Effector memory CD8-positive, alpha-beta T cell (primary cell): ENCODE data around the gene ZMYND8.
"Not testable (repeated sequence)": the region's sequence is repeated elsewhere in the genome, so short reads cannot be mapped to it uniquely, and the experiment has no call there.

Experiments
- ATAC-seq: fragments of 150-1000 bp; cut with Tn5 transposase; replicated peaks from 2 replicates; pipeline ENCODE4 v1.10.0; 2021; ENCODE audit warnings: mild to moderate bottlenecking, moderate library complexity
- DNase-seq, 3 experiments: peaks; one replicate each; pipeline ENCODE4 v3.0.0; 2021
- H3K27ac Mint-ChIP-seq, 2 donors: one replicate each; pipeline ENCODE4 v1.8.0; 2022; ENCODE audit warnings: mild to moderate bottlenecking in 2 of 2, mixed read lengths in 2 of 2, moderate library complexity in 2 of 2
- H3K27me3 Mint-ChIP-seq, 2 donors: one replicate each; pipeline ENCODE4 v1.8.0; 2022; ENCODE audit warnings: mixed read lengths in 2 of 2
- H3K36me3 Mint-ChIP-seq: one replicate; pipeline ENCODE4 v1.8.0; 2022; ENCODE audit warnings: mild to moderate bottlenecking, moderate library complexity, mixed read lengths; ENCODE audit not compliant: insufficient read depth
- H3K4me1 Mint-ChIP-seq, 2 donors: one replicate each; pipeline ENCODE4 v1.8.0; 2022; ENCODE audit warnings: low read depth in 2 of 2, mixed read lengths in 2 of 2
- H3K4me3 Mint-ChIP-seq, 2 donors: one replicate each; pipeline ENCODE4 v1.8.0; 2022; ENCODE audit warnings: mild to moderate bottlenecking in 2 of 2, mixed read lengths in 2 of 2, moderate library complexity in 2 of 2
- H3K9me3 Mint-ChIP-seq, 2 donors: one replicate each; pipeline ENCODE4 v1.8.0; 2022; ENCODE audit warnings: mixed read lengths in 2 of 2

Gene ZMYND8

DNA sequence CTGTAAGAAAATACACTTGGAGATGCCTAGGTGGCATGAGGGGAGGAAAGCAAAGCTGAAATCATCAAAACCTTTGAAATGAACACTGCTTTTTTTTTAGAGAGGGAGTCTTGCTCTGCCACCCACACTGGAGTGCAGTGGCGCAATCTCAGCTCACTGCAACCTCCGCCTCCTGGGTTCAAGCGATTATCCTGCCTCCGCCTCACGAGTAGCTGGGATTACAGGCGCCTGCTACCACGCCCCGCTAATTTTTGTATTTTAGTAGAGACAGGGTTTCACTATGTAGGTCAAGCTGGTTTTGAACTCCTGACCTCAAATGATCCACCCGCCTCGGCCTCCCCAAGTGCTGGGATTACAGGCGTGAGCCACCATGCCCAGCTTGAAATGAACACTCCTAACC is 111.3 kb downstream of the ZMYND8 start:
- peaks cover 71% of the 10 kb centered on the region for H3K36me3 Mint-ChIP-seq
- not testable (repeated sequence) for ATAC-seq, H3K9me3 Mint-ChIP-seq, DNase-seq, H3K27ac Mint-ChIP-seq, H3K4me3 Mint-ChIP-seq, H3K4me1 Mint-ChIP-seq, H3K27me3 Mint-ChIP-seq

DNA sequence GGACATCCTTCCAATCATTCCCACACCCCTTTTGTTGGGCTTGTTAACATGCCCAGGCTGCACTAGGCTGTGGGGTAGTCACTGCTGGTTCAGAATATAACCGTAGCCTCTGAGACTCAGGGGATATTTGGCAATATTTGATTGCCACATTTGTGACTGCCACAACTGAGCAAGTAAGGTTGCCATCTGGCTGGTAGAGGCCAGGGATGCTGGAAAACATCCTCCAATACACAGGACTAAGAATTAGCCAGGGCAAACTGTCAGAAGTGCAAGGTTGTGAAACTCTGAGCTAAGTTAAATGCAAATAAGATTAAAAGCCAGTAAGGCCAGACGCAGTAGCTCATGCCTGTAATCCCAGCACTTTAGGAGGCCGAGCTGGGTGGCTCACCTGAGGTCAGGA is 112.0 kb downstream of the ZMYND8 start:
- Mint-ChIP-seq H3K4me1 (peaks cover 7% of the 10 kb centered on the region in 2 donors), H3K27ac (peak overlapping the region in 1 of 2 donors; percentile 57), H3K27me3 (no peaks in the 10 kb centered on the region), H3K36me3 (peaks cover 74% of the 10 kb centered on the region), H3K9me3 (no peaks in the 10 kb centered on the region), H3K4me3 (no peak overlapping the region)
- DNase-seq: no peak
- no peak for ATAC-seq

DNA sequence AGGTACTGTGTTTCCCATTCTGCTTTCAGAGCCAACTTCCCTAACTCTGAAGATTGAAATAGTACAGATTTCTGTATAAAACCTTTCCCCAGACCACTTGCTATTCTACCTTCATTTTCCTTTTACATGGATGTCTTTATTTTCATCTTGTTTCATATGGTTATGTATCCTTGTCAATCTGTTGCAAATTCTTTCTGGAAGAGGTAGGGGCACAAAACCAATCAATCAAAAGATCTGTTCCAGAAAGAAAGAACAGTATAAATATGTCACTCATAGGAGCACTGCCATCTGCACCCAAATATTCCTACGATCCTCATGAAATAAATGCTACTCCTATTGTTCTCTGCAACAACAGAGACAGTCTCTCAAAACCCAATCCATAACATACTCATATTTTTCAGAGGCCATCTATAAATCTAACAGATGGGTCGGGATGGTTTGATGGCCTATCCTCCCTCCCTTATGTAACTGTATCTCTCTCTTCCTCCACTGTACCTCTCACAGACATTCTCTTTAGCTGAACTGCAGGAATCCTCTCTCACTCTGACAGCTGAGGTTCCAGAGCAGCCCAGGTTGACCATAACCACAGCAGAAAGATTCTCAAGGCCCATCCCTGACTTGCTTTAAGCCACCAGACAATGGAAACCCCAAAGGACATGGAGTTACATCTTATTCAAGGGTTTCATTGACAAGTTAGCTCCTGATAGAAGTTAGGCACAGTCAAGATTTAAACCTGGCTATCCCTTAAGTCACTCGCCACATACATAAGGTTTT is 112.8 kb downstream of the ZMYND8 start:
- no peak for DNase-seq
- no peak for ATAC-seq
- H3K4me3 Mint-ChIP-seq: no peak overlapping the region
- H3K36me3 Mint-ChIP-seq: peaks cover 75% of the 10 kb centered on the region
- H3K27me3 Mint-ChIP-seq: no peaks in the 10 kb centered on the region
- peak overlapping the region; percentile 46 to 57 for H3K27ac Mint-ChIP-seq
- peaks cover 5% of the 10 kb centered on the region in 2 donors for H3K4me1 Mint-ChIP-seq
- no peaks in the 10 kb centered on the region for H3K9me3 Mint-ChIP-seq

DNA sequence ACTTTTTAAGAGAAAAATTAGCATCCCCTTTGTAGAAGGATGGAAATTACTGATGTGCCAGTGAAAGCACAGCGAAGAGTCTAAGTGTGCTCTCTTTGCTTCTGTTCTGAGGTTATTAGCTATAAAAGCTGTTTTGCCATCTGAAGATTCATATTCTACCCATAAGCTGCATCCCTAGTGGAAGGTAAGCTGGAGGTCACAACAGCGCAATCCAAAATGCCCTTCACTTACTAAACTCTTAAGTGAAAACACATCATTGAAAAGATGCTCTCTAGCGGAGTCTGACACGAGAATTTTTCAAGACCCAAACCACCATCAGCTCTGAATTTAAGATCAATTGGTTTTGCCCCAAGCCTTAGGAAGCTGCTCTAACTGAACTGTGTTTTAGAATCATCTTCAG is 113.5 kb downstream of the ZMYND8 start:
- Mint-ChIP-seq H3K27ac (peak overlapping the region in 1 of 2 donors; percentile 46), H3K9me3 (no peaks in the 10 kb centered on the region), H3K36me3 (peaks cover 75% of the 10 kb centered on the region), H3K27me3 (no peaks in the 10 kb centered on the region), H3K4me1 (peaks cover 3 to 5% of the 10 kb centered on the region in 2 donors), H3K4me3 (no peak overlapping the region)
- ATAC-seq (no peak), DNase-seq (no peak)

DNA sequence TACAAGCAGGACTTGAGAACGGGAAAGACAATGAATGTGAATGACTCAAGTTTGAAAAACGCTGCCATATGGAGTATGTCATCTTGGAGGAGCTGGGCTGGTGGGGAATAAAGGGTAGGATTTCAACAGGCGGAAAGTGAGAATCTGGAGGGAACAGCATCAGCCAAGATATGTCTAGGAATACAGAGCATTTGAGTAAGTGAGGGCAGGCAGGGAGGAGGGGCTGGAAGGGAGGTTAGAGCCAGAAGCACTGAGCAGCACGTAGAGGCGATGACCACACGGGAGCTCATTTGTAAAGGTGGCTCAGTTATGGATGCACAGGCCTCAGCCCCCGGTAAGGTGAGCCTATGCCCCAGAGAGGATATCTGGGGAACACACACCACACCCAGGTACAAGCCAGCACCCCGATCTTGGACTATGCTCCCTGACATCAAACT is 115.1 kb downstream of the ZMYND8 start:
- Mint-ChIP-seq H3K36me3 (peaks cover 70% of the 10 kb centered on the region), H3K4me1 (peaks cover 3 to 4% of the 10 kb centered on the region in 2 donors), H3K4me3 (no peak overlapping the region), H3K27me3 (no peaks in the 10 kb centered on the region), H3K27ac (peak overlapping the region in 1 of 2 donors; percentile 44), H3K9me3 (no peaks in the 10 kb centered on the region)
- DNase-seq: no peak
- ATAC-seq: no peak

DNA sequence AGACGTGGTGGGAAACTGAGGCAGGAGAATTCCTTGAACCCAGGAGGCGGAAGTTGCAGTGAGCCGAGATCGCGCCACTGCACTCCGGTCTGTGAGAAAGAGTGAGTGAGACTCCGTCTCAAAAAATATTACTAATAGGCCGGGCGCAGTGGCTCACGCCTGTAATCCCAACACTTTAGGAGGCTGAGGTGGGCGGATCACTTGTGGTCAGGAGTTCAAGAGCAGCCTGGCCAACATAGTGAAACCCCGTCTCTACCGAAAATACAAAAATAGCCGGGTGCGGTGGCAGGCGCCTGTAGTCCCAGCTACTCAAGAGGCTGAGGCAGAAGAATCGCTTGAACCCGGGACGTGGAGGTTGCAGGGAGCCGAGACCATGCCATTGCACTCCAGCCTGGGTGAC is 116.4 kb downstream of the ZMYND8 start:
- not testable (repeated sequence) for H3K27me3 Mint-ChIP-seq, H3K27ac Mint-ChIP-seq, DNase-seq, H3K4me1 Mint-ChIP-seq, H3K9me3 Mint-ChIP-seq, H3K4me3 Mint-ChIP-seq, ATAC-seq
- peaks cover 67% of the 10 kb centered on the region for H3K36me3 Mint-ChIP-seq

DNA sequence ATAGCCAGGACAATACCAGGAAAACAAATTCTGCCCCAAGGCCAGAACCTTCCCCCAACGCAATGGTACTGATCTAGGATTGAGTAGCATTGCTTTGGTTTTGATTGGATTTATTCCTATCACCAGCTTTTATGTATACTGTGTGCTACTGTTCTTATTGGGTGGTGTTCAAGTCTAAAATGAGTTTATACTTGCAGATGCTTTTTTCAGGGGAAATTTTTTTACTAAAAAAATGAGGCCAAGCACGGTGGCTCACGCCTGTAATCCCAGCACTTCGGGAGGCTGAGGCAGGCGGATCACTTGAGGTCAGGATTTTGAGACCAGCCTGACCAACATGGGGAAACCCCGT is 116.8 kb downstream of the ZMYND8 start:
- Mint-ChIP-seq H3K4me1 (peaks cover 0 to 3% of the 10 kb centered on the region in 2 donors), H3K27me3 (no peaks in the 10 kb centered on the region), H3K4me3 (no peak overlapping the region), H3K9me3 (no peaks in the 10 kb centered on the region), H3K27ac (no peak overlapping the region), H3K36me3 (peaks cover 63% of the 10 kb centered on the region)
- ATAC-seq (no peak), DNase-seq (no peak)

DNA sequence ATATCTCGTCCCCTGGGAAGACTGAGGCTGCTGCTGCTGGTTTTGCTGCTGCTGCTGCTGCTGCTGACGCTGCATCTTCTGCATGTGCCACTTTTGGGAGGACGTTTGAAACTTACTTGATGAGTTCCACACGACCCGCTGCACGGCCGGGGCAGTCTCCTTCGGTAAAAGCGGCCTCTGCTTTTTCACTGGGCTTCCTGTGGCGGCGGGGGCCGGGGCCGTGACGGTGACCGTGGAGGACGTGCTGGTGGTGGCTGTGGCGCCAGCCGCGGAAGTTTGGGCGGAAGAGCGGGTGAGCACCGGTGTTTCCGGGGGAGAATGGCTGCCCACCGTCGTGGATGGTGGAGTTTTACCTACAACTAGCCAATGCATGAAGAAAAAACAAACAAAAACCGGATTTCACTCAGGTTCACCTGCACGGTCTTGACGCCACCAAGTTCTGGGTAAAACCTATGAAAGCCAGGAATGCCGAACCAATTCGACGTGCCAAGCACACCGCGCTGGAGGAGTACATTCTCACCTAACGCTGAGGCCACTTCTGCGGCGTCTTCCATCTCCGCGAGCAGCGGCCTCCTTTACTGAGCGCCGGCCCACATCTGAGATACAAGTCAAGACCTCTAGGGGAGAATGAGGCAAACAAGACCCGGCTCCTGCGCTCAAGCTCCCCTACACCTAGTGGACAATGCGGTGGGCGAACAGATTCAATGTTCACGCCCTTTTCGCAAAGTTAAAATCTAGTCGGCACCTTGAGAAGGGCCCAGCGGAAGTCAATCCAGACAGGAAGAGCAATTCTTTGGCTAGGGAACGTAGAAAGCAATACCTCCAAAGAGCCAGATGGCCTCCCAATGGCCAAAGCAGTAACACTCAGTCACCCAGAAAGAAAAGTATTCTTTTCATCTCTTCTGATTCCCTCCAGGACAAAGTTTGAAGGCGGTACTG is 117.5 kb downstream of the ZMYND8 start:
- peaks cover 67% of the 10 kb centered on the region for H3K36me3 Mint-ChIP-seq
- H3K4me1 Mint-ChIP-seq: peaks cover 0 to 2% of the 10 kb centered on the region in 2 donors
- ATAC-seq (no peak), DNase-seq (no peak)
- no peak overlapping the region for H3K4me3 Mint-ChIP-seq
- no peak overlapping the region for H3K27ac Mint-ChIP-seq
- H3K27me3 Mint-ChIP-seq: no peaks in the 10 kb centered on the region
- no peaks in the 10 kb centered on the region for H3K9me3 Mint-ChIP-seq

DNA sequence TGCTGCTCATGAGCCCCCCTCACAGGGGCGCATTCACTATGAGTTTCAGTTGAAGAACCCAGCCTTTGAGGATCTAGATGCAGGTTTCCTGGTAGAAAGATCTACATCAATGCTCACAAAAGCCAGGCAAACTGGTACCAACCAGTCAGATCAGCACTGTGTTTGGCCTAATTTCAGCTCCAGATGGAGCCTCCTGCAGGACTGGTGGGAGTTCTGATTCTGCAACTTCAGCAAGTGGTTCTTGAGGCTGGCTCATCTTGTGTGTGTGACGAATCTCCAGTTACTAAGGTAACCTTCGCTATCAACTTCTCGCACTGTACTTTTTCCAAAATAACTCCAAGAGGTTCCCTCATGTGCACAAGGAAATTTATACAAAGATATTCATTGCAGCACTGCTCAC is 118.8 kb downstream of the ZMYND8 start:
- no peak for ATAC-seq
- Mint-ChIP-seq H3K27ac (no peak overlapping the region), H3K9me3 (no peaks in the 10 kb centered on the region), H3K4me1 (no peaks in the 10 kb centered on the region), H3K4me3 (no peak overlapping the region), H3K36me3 (peaks cover 70% of the 10 kb centered on the region), H3K27me3 (no peaks in the 10 kb centered on the region)
- no peak for DNase-seq

DNA sequence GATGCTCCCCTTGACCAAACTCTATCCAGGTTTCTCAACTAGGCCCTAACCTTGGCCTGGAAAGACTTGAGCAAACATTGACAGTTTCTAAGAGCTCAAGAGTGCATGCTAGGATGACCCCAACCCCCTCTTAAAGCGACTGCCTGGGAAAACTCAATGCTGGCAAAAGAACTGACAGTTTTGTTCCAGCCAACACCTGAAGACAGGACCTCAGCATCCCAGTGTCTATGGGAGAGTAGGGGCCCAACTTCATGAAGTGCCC is 119.9 kb downstream of the ZMYND8 start:
- Mint-ChIP-seq H3K9me3 (no peaks in the 10 kb centered on the region), H3K36me3 (peaks cover 74% of the 10 kb centered on the region), H3K4me3 (no peak overlapping the region), H3K27ac (no peak overlapping the region), H3K27me3 (no peaks in the 10 kb centered on the region), H3K4me1 (peaks cover 0 to 1% of the 10 kb centered on the region in 2 donors)
- no peak for ATAC-seq
- DNase-seq: no peak

DNA sequence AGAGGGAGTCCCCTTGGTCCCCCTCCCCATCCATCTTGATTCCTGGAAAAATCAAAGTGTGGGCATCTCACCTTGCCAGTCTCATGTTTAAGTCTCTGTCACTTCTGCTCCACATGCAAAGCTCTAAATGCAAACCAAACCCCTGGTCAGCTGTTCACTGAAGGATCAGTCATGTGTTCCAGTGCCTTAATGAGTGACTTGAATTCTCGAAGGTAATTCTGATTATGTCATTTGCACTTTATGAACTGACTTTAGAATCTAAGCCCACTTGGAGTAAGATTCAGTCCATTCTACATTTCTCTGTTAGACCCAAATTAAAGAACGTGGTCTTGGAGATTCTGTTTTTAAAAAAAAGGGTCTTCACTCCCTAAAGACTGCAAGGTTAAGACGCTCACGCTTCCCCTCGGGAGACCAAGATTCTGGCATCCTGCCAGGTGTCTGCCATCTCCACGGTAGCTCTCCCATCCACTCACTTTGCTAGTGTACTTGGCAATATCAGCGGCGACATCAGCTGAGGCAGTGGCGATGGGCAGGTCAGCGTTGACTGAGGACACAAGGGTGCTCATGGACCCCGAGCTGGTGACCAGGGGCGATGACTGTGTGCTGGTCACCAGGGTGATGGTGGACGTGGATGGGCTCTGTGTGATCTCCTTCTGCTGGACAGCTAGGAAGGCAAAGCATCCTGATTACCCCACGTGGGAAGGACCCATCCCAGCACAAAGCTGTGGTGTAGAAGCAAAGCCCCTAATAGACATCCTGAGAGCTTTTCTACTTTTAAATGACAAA is 120.5 kb downstream of the ZMYND8 start:
- DNase-seq (no peak), ATAC-seq (no peak)
- Mint-ChIP-seq H3K27me3 (no peaks in the 10 kb centered on the region), H3K9me3 (no peaks in the 10 kb centered on the region), H3K36me3 (peaks cover 78% of the 10 kb centered on the region), H3K4me3 (no peak overlapping the region), H3K4me1 (peaks cover 0 to 2% of the 10 kb centered on the region in 2 donors), H3K27ac (no peak overlapping the region)

DNA sequence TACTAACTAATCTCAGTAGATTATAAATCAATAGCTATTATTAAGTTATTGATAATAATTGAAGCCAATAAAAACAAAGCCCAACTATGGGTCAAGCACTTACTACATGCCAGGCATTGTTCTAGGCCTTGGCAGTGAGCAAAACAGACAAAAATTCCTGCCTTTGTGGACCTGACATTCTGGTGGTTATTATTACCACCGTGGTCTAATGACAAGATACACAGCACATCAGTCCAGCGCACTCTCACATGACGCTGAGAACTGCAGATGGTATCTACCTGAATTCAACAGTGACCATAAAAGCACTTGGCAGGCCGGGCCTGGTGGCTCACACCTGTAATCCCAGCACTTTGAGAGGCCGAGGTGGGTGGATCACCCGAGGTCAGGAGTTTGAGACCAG is 121.4 kb downstream of the ZMYND8 start:
- no peak for ATAC-seq

DNA sequence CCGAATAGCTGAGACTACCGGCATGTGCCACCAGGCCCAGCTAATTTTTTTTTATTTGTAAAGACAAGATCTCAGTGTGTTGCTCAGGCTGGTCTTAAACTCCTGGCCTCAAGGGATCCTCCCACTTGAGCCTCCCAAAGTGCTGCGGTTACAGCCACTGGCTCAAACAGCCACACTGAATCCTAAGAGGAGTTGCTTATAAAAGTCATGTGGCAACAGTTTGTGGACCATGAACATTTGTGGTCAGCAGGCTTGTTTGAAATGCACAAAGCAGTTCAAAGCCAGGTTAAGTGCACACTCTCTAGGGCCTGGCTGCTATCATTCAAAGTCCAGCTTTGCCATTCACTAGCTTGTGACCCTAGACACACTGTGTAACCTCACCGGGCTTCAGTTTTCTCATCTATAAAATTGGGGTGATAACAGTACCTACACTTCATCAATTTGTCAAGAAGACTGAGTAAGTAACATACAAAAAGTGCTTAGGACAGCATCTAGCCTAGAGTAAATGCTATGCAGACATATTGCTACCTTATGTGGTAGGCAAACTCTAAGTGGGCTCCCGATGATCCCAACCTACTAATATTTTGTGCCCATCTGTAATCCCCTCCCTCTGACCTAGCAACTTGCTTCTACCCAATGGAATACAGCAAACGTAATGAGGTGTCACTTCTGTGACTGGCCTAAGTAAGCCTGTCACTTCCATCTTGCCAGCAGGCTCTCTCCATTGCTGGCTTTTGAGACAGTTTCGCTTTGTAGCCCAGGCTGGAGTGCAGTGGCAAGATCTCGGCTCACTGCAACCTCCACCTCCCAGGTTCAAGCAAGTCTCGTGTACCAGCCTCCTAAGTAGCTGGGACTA is 122.9 kb downstream of the ZMYND8 start:
- DNase-seq (no peak), ATAC-seq (no peak)
- Mint-ChIP-seq H3K36me3 (peaks cover 71% of the 10 kb centered on the region), H3K4me1 (peaks cover 0 to 2% of the 10 kb centered on the region in 2 donors), H3K4me3 (no peak overlapping the region), H3K9me3 (no peaks in the 10 kb centered on the region), H3K27me3 (no peaks in the 10 kb centered on the region), H3K27ac (peak overlapping the region in 1 of 2 donors; percentile 81)

More for the DNA sequence above, 121.4 kb downstream of the ZMYND8 start:
- Mint-ChIP-seq H3K4me3 (no peak overlapping the region), H3K4me1 (peaks cover 0 to 2% of the 10 kb centered on the region in 2 donors), H3K36me3 (peaks cover 80% of the 10 kb centered on the region), H3K27me3 (no peaks in the 10 kb centered on the region), H3K27ac (no peak overlapping the region), H3K9me3 (no peaks in the 10 kb centered on the region)
- no peak for DNase-seq
